CD4-positive, alpha-beta T cell (primary cell): ENCODE measurements around the gene LRWD1. TPM values are rescaled to one million over a fixed set of nuclear protein-coding genes. Genes with fewer than 3 reads are reported as not detected.

ENCODE experiments used
- ATAC-seq: fragments of 200-7000 bp; cut with Tn5 transposase; one replicate; pipeline ENCODE4 v1.10.0; 2022; ENCODE audit warnings: mild to moderate bottlenecking; ENCODE audit not compliant: poor library complexity
- CTCF ChIA-PET: fragments of 350-600 bp; sonication (Branson Sonifier 250); formaldehyde crosslinking; loops from one replicate; lab custom pipeline; 2021; ENCODE audit warnings: antibody characterized with exemption, inconsistent platforms; lab: Charles Lee
- POLR2A ChIA-PET: fragments of 350-600 bp; sonication (Branson Sonifier 250); formaldehyde crosslinking; loops from one replicate; lab custom pipeline; 2021; ENCODE audit warnings: antibody characterized with exemption, inconsistent platforms; lab: Charles Lee
- DNase-seq, 14 experiments: peaks; one replicate each; pipeline ENCODE4 v3.0.0-alpha.2; 2013 to 2020; ENCODE audit warnings: mixed read lengths in 2 of 14
- H3K27ac ChIP-seq, 2 donors: one replicate each; pipeline versions ENCODE4 v1.5.1 to v1.7.0; 2013; ENCODE audit warnings: low read length in 2 of 2, low read depth in 1 of 2, mild to moderate bottlenecking in 1 of 2
- H3K27me3 ChIP-seq, 2 experiments: 1 replicate in 1 of 2; 2 replicates in 1 of 2; pipeline versions ENCODE4 v1.6.1 to v1.7.0; 2013; ENCODE audit warnings: low read length in 2 of 2, control low read depth in 1 of 2, mild to moderate bottlenecking in 1 of 2, moderate library complexity in 1 of 2; ENCODE audit not compliant: insufficient read depth in 2 of 2, control insufficient read depth in 1 of 2
- H3K36me3 ChIP-seq: one replicate; pipeline ENCODE4 v1.6.1; 2013; ENCODE audit warnings: low read length, control low read depth; ENCODE audit not compliant: insufficient read depth
- H3K4me1 ChIP-seq: one replicate; pipeline ENCODE4 v1.6.1; 2013; ENCODE audit warnings: low read length, control low read depth; ENCODE audit not compliant: insufficient read depth
- H3K4me3 ChIP-seq: one replicate; pipeline ENCODE4 v1.5.1; 2013; ENCODE audit warnings: mild to moderate bottlenecking, low read length, moderate library complexity
- H3K9me3 ChIP-seq, 2 experiments: 1 replicate in 1 of 2; 2 replicates in 1 of 2; pipeline versions ENCODE4 v1.6.1 to v1.7.0; 2013; ENCODE audit warnings: low read length in 2 of 2, mild to moderate bottlenecking in 2 of 2, control low read depth in 1 of 2, moderate library complexity in 1 of 2; ENCODE audit not compliant: control insufficient read depth in 1 of 2, insufficient read depth in 1 of 2
- H3K27ac Mint-ChIP-seq: one replicate; pipeline ENCODE4 v1.8.0; 2020; ENCODE audit warnings: mixed read lengths
- H3K27me3 Mint-ChIP-seq: one replicate; pipeline ENCODE4 v1.8.0; 2021; ENCODE audit warnings: mixed read lengths
- H3K36me3 Mint-ChIP-seq: one replicate; pipeline ENCODE4 v1.8.0; 2021; ENCODE audit warnings: low read depth, mixed read lengths
- H3K4me1 Mint-ChIP-seq: one replicate; pipeline ENCODE4 v1.8.0; 2021; ENCODE audit warnings: low read depth, mixed read lengths
- H3K4me3 Mint-ChIP-seq: one replicate; pipeline ENCODE4 v1.8.0; 2020; ENCODE audit warnings: mild to moderate bottlenecking, mixed read lengths
- H3K9me3 Mint-ChIP-seq: one replicate; pipeline ENCODE4 v1.8.0; 2020; ENCODE audit warnings: mixed read lengths
- CTCF ChIP-seq: fragments of 200-600 bp; IDR thresholded peaks from one replicate; pipeline ENCODE4 v1.8.0; 2022; ENCODE audit warnings: antibody characterized with exemption, mild to moderate bottlenecking
- intact Hi-C, 2 experiments: fragments of 100-400 bp; cut with DNase I in 1 of 2; cut with micrococcal nuclease in 1 of 2; formaldehyde crosslinking; loops; one replicate each; pipeline versions ENCODE4 v1.15.1 to v1.9.0; 2023 to 2025; cut with DNase I, micrococcal nuclease
- total RNA-seq, 174 experiments: library from RNA in 2 of 174; stranded (reverse) in 2 of 174; gene quantifications; one replicate each; pipeline ENCODE4 v1.2.3 and lab custom pipeline; 2021 to 2026

LRWD1 gene
- total RNA-seq, 2 experiments from 2014 or later: 12.9 to 13.9 TPM

- Histone ChIP-seq H3K4me1 (peaks cover 68% of the 10 kb centered on the region), H3K9me3 (no peaks in the 10 kb centered on the region), H3K36me3 (peaks cover 4% of the 10 kb centered on the region), H3K27me3 (no peaks in the 10 kb centered on the region), H3K4me3 (peak within 1 kb of the TSS; percentile 79), H3K27ac (peak within 1 kb of the TSS; percentile 92 to 95)
- intact Hi-C loops: loop anchor here (1.0 to 5.0 kb wide), 5 partner anchors 17 to 37 kb away; partner anchors contain the start of genes PRKRIP1 (in 2 of the 2), ALKBH4 (in 1 of the 2) and LRWD1 (in 1 of the 2)
- POLR2A ChIA-PET: interaction anchor here (1.3 to 6.6 kb wide), 6 partner anchors 7 to 38 kb away, joined by 3 to 61 read pairs (median 6); partner anchors contain the start of gene PRKRIP1
- Mint-ChIP-seq H3K9me3 (no peaks in the 10 kb centered on the region), H3K4me3 (peak within 1 kb of the TSS; percentile 94), H3K36me3 (peaks cover 19% of the 10 kb centered on the region), H3K27ac (peak within 1 kb of the TSS; percentile 100), H3K4me1 (peaks cover 47% of the 10 kb centered on the region), H3K27me3 (no peaks in the 10 kb centered on the region)
- CTCF ChIA-PET: interaction anchor here (0.9 to 4.0 kb wide), 3 partner anchors 8 to 29 kb away, joined by 3 to 13 read pairs (median 12); no protein-coding TSS in a partner anchor
- peak; percentile 71 to 93 (median 87) for DNase-seq
- peak; percentile 56 for ATAC-seq
- TF ChIP-seq CTCF: no peak
These were observed 31.4 kb upstream of the LRWD1 start, which contains the start of gene ORAI2 for GRCh38 chr7:102433219-102434038. Gene ORAI2, plus strand, starts transcription at chr7:102433575. Its CDS starts 5,382 bp downstream, at chr7:102438957.

- no peaks in the 10 kb centered on the region for H3K27me3 ChIP-seq
- DNase-seq (peak in 5 of 14 experiments; percentile 9 to 57 (median 44)), ATAC-seq (peak; percentile 10)
- H3K36me3 ChIP-seq: peaks cover 6% of the 10 kb centered on the region
- CTCF ChIA-PET: interaction anchor here (0.6 to 4.0 kb wide), 5 partner anchors 9 to 29 kb away, joined by 3 to 13 read pairs (median 11); no protein-coding TSS in a partner anchor
- POLR2A ChIA-PET: interaction anchor here (1.1 to 6.6 kb wide), 7 partner anchors 8 to 38 kb away, joined by 3 to 61 read pairs (median 4); partner anchors contain the start of gene PRKRIP1
- H3K4me3 ChIP-seq: peak overlapping the region; percentile 79
- Mint-ChIP-seq H3K27me3 (no peaks in the 10 kb centered on the region), H3K4me1 (peaks cover 46% of the 10 kb centered on the region), H3K9me3 (no peaks in the 10 kb centered on the region), H3K36me3 (peaks cover 19% of the 10 kb centered on the region), H3K4me3 (peak overlapping the region; percentile 92), H3K27ac (peak overlapping the region; percentile 97)
- peaks cover 62% of the 10 kb centered on the region for H3K4me1 ChIP-seq
- no peak for TF ChIP-seq CTCF
- intact Hi-C loops: loop anchor here in 1 of 2 experiments (5.0 kb wide), 2 partner anchors 33 to 37 kb away; partner anchors contain the start of gene PRKRIP1
- no peaks in the 10 kb centered on the region for H3K9me3 ChIP-seq
- peak overlapping the region; percentile 69 to 83 for H3K27ac ChIP-seq
These were observed 30.7 kb upstream of the LRWD1 start for GRCh38 chr7:102434039-102434486.

- Histone ChIP-seq H3K27me3 (no peaks in the 10 kb centered on the region), H3K36me3 (peaks cover 16% of the 10 kb centered on the region), H3K4me3 (no peak overlapping the region), H3K4me1 (peaks cover 41% of the 10 kb centered on the region), H3K27ac (no peak overlapping the region), H3K9me3 (no peaks in the 10 kb centered on the region)
- DNase-seq (no peak), ATAC-seq (no peak)
- Mint-ChIP-seq H3K4me3 (peak overlapping the region; percentile 38), H3K36me3 (peaks cover 19% of the 10 kb centered on the region), H3K27ac (peak overlapping the region; percentile 97), H3K27me3 (no peaks in the 10 kb centered on the region), H3K4me1 (peaks cover 27% of the 10 kb centered on the region), H3K9me3 (no peaks in the 10 kb centered on the region)
- no peak for TF ChIP-seq CTCF
- CTCF ChIA-PET: interaction anchor here (1.7 to 4.0 kb wide), 3 partner anchors 14 to 31 kb away, joined by 3 to 13 read pairs (median 11); no protein-coding TSS in a partner anchor
- POLR2A ChIA-PET: interaction anchor here (1.6 kb wide), 1 partner anchor 11 kb away, joined by 3 read pairs; no protein-coding TSS in a partner anchor
- intact Hi-C loops: no loop called here
These were observed 28.7 kb upstream of the LRWD1 start for GRCh38 chr7:102436118-102436517.
